DOHH2 (cell line): ENCODE measurements around the gene BAMBI.

Experiments used
- H3F3A ChIP-seq: fragments of 200-600 bp; sonication (generic), shearing (Covaris generic); 2 replicates; pipeline ENCODE4 v1.6.0; 2016; ENCODE audit warnings: antibody characterized with exemption, mild to moderate bottlenecking; ENCODE audit not compliant: control insufficient read depth, insufficient read depth
- H3K27ac ChIP-seq: fragments of 200-600 bp; sonication (generic); 2 replicates; pipeline ENCODE4 v1.5.1; 2014; ENCODE audit warnings: low read depth, mild to moderate bottlenecking, low read length, moderate library complexity
- H3K27me3 ChIP-seq: fragments of 200-600 bp; sonication (generic); 2 replicates; pipeline ENCODE4 v1.6.1; 2014; ENCODE audit warnings: mild to moderate bottlenecking, low read length, mixed read lengths; ENCODE audit not compliant: control insufficient read depth
- H3K36me3 ChIP-seq: fragments of 200-600 bp; sonication (generic); 2 replicates; pipeline ENCODE4 v1.6.1; 2014; ENCODE audit warnings: mild to moderate bottlenecking, low read length, moderate library complexity, mixed read lengths; ENCODE audit not compliant: control insufficient read depth
- H3K4me1 ChIP-seq: fragments of 200-600 bp; sonication (generic); 2 replicates; pipeline ENCODE4 v1.6.1; 2014; ENCODE audit warnings: mild to moderate bottlenecking, low read length, mixed read lengths; ENCODE audit not compliant: control insufficient read depth
- H3K4me2 ChIP-seq: fragments of 200-600 bp; sonication (generic); 2 replicates; pipeline ENCODE4 v1.6.0; 2014; ENCODE audit warnings: mild to moderate bottlenecking, low read length, moderate library complexity
- H3K4me3 ChIP-seq: fragments of 200-600 bp; sonication (generic); 2 replicates; pipeline ENCODE4 v1.5.1; 2014; ENCODE audit warnings: mild to moderate bottlenecking, low read length, mixed read lengths
- H3K79me2 ChIP-seq: fragments of 200-600 bp; sonication (generic); 2 replicates; pipeline ENCODE4 v1.6.1; 2014; ENCODE audit warnings: mild to moderate bottlenecking, low read length, mixed read lengths; ENCODE audit not compliant: control insufficient read depth
- H3K9me2 ChIP-seq: fragments of 200-600 bp; sonication (generic); replicated peaks from 2 replicates; pipeline ENCODE4 v1.6.1; 2014; ENCODE audit warnings: mild to moderate bottlenecking, low read length, mixed read lengths; ENCODE audit not compliant: control insufficient read depth
- H3K9me3 ChIP-seq: fragments of 200-600 bp; sonication (generic); 2 replicates; pipeline ENCODE4 v1.6.1; 2014; ENCODE audit warnings: antibody characterized with exemption, low read length, mixed read lengths; ENCODE audit not compliant: control insufficient read depth, insufficient read depth
- H4K20me1 ChIP-seq: fragments of 200-600 bp; sonication (generic); 2 replicates; pipeline ENCODE4 v1.6.0; 2014; ENCODE audit warnings: low read depth, mild to moderate bottlenecking, antibody characterized with exemption, low read length, moderate library complexity; ENCODE audit not compliant: control insufficient read depth, insufficient read depth
- EZH2phosphoT487 ChIP-seq: fragments of 200-600 bp; sonication (generic); IDR thresholded peaks from 2 replicates; pipeline ENCODE4 v1.6.1; 2017; ENCODE audit warnings: borderline replicate concordance, mild to moderate bottlenecking, antibody characterized with exemption, low read length, moderate library complexity, mixed read lengths
- TF ChIP-seq, protein P1 (sequence below): fragments of 200-600 bp; sonication (generic); IDR thresholded peaks from one replicate; pipeline ENCODE4 v1.5.1; 2014; ENCODE audit warnings: antibody characterized with exemption, mild to moderate bottlenecking, low read depth, low read length; ENCODE audit not compliant: poor library complexity, severe bottlenecking

Gene BAMBI

DNA sequence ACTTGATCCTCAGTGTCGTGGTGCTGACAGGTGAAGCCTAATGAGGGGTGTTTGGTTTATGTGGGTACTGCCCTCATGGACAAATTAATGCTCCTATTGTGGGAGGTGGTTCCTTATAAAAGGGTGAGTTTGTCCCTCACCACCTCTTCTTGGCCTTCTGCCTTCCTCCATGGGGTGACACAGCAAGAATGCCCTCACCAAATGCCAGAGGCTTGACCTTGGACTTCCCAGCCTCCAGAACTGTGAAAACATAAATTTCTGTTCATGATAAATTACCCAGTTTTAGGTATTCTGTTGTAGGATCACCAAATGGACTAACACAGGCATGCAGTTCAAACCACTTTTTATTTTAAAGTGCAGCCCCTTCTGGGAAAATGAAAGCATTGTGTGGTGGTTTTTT, 39.4 kb downstream of the BAMBI start:
- TF ChIP-seq, protein P1, sequence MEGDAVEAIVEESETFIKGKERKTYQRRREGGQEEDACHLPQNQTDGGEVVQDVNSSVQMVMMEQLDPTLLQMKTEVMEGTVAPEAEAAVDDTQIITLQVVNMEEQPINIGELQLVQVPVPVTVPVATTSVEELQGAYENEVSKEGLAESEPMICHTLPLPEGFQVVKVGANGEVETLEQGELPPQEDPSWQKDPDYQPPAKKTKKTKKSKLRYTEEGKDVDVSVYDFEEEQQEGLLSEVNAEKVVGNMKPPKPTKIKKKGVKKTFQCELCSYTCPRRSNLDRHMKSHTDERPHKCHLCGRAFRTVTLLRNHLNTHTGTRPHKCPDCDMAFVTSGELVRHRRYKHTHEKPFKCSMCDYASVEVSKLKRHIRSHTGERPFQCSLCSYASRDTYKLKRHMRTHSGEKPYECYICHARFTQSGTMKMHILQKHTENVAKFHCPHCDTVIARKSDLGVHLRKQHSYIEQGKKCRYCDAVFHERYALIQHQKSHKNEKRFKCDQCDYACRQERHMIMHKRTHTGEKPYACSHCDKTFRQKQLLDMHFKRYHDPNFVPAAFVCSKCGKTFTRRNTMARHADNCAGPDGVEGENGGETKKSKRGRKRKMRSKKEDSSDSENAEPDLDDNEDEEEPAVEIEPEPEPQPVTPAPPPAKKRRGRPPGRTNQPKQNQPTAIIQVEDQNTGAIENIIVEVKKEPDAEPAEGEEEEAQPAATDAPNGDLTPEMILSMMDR, result no peak
- no peak for TF ChIP-seq EZH2phosphoT487
- H3F3A ChIP-seq, result no peaks in the 10 kb centered on the region
- no peak overlapping the region for H3K4me3 ChIP-seq
- H3K4me1 ChIP-seq, result no peaks in the 10 kb centered on the region
- H3K9me3 ChIP-seq, result no peaks in the 10 kb centered on the region
- H3K4me2 ChIP-seq, result no peak overlapping the region
- no peaks in the 10 kb centered on the region for H3K79me2 ChIP-seq
- no peaks in the 10 kb centered on the region for H3K9me2 ChIP-seq
- H3K36me3 ChIP-seq, result no peaks in the 10 kb centered on the region
- H3K27ac ChIP-seq, result no peak overlapping the region
- H4K20me1 ChIP-seq, result no peaks in the 10 kb centered on the region
- H3K27me3 ChIP-seq, result no peaks in the 10 kb centered on the region

DNA sequence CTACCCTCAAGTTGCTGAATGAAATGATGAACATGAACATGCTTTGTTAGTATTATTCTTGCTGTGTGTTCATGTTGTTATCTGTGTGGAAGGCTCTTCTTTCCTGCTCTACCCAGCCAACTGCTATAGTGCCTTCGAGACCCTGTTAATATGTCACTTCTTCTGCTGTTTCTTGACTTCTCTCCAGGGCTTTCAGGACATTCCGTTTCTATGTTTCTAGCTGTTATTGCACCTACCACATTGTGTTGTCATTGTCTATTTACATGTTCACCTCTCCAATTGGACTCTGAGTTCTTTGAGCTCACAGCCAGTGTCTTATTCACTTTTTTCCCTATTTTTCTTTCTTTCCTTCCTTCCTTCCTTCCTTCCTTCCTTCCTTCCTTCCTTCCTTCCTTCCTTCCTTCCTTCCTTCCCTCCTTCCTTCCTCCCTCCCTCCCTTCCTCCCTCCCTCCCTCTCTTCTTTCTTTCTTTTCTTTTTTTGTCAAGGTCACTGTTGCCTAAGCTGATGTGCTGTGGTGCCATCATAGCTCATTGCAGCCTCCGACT, 40.4 kb downstream of the BAMBI start:
- Histone ChIP-seq H3K27me3 (no peaks in the 10 kb centered on the region), H3F3A (no peaks in the 10 kb centered on the region), H3K79me2 (no peaks in the 10 kb centered on the region), H3K9me2 (no peaks in the 10 kb centered on the region), H3K9me3 (no peaks in the 10 kb centered on the region), H4K20me1 (no peaks in the 10 kb centered on the region), H3K27ac (no peak overlapping the region), H3K4me2 (no peak overlapping the region), H3K36me3 (no peaks in the 10 kb centered on the region), H3K4me1 (no peaks in the 10 kb centered on the region), H3K4me3 (no peak overlapping the region)
- no peak for TF ChIP-seq EZH2phosphoT487
- TF ChIP-seq, protein P1, result no peak

DNA sequence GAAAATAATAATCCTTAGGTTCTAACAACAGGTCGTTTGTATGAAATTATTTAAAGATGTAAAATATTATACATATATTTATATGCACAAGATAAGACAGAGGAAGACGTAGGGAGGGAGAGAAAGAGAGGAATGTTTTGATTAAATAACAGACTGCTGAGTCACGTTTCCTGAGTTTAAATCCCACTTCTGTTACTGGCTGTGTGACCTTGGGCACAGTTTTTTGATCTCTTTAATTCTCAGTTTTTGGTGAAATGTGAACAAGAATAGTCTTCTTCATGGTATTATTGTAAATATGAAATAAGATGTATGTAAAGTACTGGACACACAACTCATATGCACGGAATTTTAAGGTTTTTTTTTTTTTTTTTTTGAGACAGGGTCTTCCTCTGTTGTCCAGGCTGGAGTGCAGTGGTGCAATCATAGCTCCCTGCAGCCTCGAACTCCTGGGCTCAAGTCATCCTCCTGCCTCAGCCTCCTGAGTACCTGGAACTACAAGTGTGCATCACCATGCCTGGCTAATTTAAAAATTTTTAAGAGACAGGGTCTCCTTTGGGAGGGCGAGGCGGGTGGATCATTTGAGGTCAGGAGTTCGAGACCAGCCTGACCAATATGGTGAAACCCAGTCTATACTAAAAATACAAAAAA, 42.6 kb downstream of the BAMBI start:
- Histone ChIP-seq H3K4me2 (no peak overlapping the region), H3K36me3 (no peaks in the 10 kb centered on the region)

More for the DNA sequence above, 42.6 kb downstream of the BAMBI start:
- no peaks in the 10 kb centered on the region for H3K4me1 ChIP-seq
- H3K27ac ChIP-seq, result no peak overlapping the region
- no peaks in the 10 kb centered on the region for H3K9me2 ChIP-seq
- no peaks in the 10 kb centered on the region for H3K9me3 ChIP-seq
- no peaks in the 10 kb centered on the region for H3K79me2 ChIP-seq
- no peaks in the 10 kb centered on the region for H3K27me3 ChIP-seq
- no peaks in the 10 kb centered on the region for H3F3A ChIP-seq
- TF ChIP-seq, protein P1, result no peak
- no peak for TF ChIP-seq EZH2phosphoT487
- H3K4me3 ChIP-seq, result no peak overlapping the region
- no peaks in the 10 kb centered on the region for H4K20me1 ChIP-seq
